GM23248 (cell line): ENCODE results near the gene PRSS36.

Experiments
- EZH2 ChIP-seq: fragments of 200-600 bp; sonication (generic); IDR thresholded peaks from 2 replicates; pipeline ENCODE4 v1.6.1; 2018; ENCODE audit warnings: antibody characterized with exemption, mild to moderate bottlenecking; ENCODE audit not compliant: insufficient read depth, poor library complexity, severe bottlenecking
- EZH2phosphoT487 ChIP-seq: fragments of 200-600 bp; sonication (generic); IDR thresholded peaks from 2 replicates; pipeline ENCODE4 v1.6.1; 2018; ENCODE audit warnings: antibody characterized with exemption, moderate library complexity, mild to moderate bottlenecking, low read depth; ENCODE audit not compliant: insufficient read depth

DNA sequence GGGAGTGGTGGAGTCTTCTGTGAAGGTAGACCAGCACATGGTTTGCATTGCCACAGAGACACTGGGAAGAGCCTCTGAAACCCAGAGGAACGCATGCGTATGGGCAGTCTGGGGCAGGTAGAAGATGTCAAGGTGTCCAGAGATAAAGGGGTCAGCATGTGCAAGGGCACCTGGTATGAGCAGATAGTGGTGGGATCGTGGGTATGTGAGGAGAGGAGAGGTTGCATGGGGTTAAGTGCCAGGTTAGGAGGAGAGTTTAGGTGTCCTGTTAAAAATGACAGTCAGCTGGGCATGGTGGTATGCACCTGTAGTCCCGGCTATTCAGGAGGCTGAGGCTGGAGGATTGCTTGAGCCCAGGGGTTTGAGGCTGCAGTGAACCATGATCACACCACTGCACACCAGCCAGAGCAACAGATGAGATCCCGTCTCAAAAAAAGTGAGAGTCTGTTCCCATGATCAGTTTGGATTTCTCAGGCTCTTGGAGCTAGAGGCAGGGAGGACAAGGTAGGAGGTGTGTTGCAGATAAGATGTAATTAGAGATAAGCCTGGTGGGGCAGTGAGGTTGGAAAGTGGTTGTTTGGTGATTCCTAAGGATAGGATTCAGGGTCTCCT lies 49.7 kb upstream of the PRSS36 start:
- TF ChIP-seq EZH2 (no peak), EZH2phosphoT487 (no peak)
